ENCODE data around the gene JSRP1. TPM values are rescaled to one million over a fixed set of nuclear protein-coding genes. Genes with fewer than 3 reads are reported as not detected.

JSRP1 gene
- polyA plus RNA-seq, 1 of the 3 experiments (the other 2 are of a cell fraction) = 0.76 TPM

DNA sequence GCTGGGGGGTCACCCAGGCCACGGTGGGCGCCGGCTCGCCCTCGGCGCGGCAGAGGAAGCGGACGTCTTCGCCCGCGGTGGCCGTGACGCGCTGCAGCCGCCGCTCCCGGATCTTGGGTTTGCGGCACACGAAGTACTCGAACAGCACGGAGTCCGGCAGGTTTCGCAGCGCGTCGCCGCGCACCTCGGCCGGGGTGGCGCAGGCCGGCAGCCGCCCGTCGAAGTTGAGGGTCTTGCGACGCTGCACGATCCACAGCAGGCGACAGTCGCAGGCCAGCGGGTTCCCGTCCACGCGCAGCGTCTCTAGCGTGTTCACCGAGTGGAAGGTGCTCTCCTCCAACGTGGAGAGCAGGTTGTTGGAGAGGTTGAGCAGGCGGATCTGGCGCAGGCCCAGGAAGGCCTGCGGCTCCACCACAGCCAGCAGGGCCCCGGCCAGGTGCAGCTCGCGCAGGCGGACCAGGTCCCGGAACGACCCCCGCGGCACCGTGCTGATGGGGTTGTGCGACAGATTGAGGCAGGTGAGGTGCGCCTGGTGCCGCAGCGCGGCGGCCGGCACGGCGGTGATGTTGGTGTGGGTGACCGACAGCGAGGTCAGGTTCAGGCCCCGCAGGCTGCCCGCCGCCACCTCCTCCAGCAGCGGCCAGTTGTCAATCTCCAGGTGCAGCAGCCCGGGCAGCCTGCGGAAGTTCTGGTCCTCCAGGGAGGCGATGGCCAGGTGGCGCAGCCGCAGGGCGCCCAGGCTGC is 34.4 kb upstream of the JSRP1 start:
- Histone ChIP-seq H3K36me3 (replicated peaks in 1 of 2; ENCODE audit: control insufficient read depth in 1 of 2, insufficient read depth in 2 of 2, low read length in 1 of 2) (no peaks in the 10 kb centered on the region), H3K9me2 (no peaks in the 10 kb centered on the region), H3K9me3 (no peaks in the 10 kb centered on the region), H3K4me2 (peak overlapping the region; percentile 66; the same call in 1 of the 2 replicates), H3K27ac (ENCODE audit: low read depth in 2 of 2, low read length in 1 of 2) (no peak overlapping the region), H3K79me2 (ENCODE audit: insufficient read depth) (no peaks in the 10 kb centered on the region), H3K27me3 (ENCODE audit: insufficient read depth) (peaks cover 37% of the 10 kb centered on the region), H2AFZ (ENCODE audit: low read depth) (no peak overlapping the region), H4K20me1 (ENCODE audit: insufficient read depth) (peaks cover 16% of the 10 kb centered on the region; the same call in 1 of the 2 replicates), H3K4me1 (ENCODE audit: control insufficient read depth in 1 of 2, insufficient read depth in 2 of 2, low read depth in 1 of 2, low read length in 1 of 2) (peaks cover 4 to 22% of the 10 kb centered on the region in 2 experiments; a peak in 1 of 4 replicates), H3K4me3 (ENCODE audit: low read depth in 2 of 2, low read length in 1 of 2) (no peak overlapping the region), H3K9ac (no peak overlapping the region), H3F3A (replicated peaks; ENCODE audit: insufficient read depth) (peaks cover 24% of the 10 kb centered on the region)
- CTCF ChIA-PET = interaction anchor here (0.6 to 3.3 kb wide), 10 partner anchors 8 to 314 kb away, joined by 3 to 21 read pairs (median 6); partner anchors contain the start of gene LINGO3
- whole genome bisulfite sequencing (ENCODE audit: low lambda C conversion rate) = 13% methylated on average over 10 of the region's 82 CpGs
- TF ChIP-seq MEF2A (IDR thresholded peaks at IDR 0.05; ENCODE audit: borderline replicate concordance, low read depth) (no peak), RXRA (IDR thresholded peaks at IDR 0.05; ENCODE audit: borderline replicate concordance, low read depth) (no peak), SIN3A (IDR thresholded peaks at IDR 0.05; ENCODE audit: borderline replicate concordance, low read depth, low read length) (no peak), RFX5 (IDR thresholded peaks at IDR 0.05; ENCODE audit: low read length) (no peak), FOXM1 (IDR thresholded peaks at IDR 0.05; ENCODE audit: low read depth) (no peak)
- TF ChIP-seq, protein P1, sequence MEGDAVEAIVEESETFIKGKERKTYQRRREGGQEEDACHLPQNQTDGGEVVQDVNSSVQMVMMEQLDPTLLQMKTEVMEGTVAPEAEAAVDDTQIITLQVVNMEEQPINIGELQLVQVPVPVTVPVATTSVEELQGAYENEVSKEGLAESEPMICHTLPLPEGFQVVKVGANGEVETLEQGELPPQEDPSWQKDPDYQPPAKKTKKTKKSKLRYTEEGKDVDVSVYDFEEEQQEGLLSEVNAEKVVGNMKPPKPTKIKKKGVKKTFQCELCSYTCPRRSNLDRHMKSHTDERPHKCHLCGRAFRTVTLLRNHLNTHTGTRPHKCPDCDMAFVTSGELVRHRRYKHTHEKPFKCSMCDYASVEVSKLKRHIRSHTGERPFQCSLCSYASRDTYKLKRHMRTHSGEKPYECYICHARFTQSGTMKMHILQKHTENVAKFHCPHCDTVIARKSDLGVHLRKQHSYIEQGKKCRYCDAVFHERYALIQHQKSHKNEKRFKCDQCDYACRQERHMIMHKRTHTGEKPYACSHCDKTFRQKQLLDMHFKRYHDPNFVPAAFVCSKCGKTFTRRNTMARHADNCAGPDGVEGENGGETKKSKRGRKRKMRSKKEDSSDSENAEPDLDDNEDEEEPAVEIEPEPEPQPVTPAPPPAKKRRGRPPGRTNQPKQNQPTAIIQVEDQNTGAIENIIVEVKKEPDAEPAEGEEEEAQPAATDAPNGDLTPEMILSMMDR (IDR thresholded peaks at IDR 0.05) = no peak
- no peak for DNase-seq
- POLR2A ChIA-PET = interaction anchor here (0.8 to 1.0 kb wide), 3 partner anchors 9 to 21 kb away, joined by 3 to 4 read pairs (median 3); partner anchors contain the start of gene PEAK3

DNA sequence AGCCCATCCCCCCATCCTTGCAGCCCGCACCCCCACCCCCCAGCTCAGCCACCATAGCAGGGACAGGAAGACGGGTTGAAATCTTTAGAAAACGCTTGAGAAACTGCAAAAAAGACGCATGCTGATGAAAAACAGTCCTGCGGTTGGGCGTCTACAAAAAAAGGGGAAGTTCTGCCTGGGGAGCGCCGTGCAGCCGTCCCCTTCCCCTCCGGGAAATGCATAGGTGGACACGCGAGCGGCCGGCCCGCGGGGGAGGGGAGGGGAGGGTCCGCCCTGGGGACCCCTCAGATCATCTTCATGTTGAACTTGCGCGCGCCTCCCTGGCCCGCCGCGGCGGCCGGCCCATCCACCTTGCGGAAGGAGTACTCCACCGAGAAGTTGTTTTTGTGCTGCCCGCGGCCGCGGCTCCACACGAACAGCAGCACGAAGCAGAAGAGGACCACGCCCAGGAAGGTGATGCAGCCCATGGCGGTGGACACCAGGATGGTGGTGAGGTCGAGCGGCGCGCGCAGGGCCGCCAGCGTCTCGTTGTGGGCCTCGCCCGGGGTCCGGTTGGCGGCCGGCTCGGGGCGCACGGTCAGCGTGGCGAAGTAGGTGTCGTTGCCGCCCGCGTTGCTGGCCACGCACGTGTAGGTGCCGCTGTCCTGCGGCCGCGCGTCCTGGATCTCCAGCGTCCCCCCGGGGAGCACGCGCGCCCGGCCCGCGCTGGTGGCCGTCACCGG is 33.7 kb upstream of the JSRP1 start:
- H3K27me3 ChIP-seq (ENCODE audit: insufficient read depth) = peaks cover 37% of the 10 kb centered on the region
- H3K9me2 ChIP-seq = no peaks in the 10 kb centered on the region
- H3K27ac ChIP-seq (ENCODE audit: low read depth in 2 of 2, low read length in 1 of 2) = no peak overlapping the region
- WGBS (ENCODE audit: low lambda C conversion rate) = 3% methylated on average over 26 of the region's 74 CpGs
- H3F3A ChIP-seq (replicated peaks; ENCODE audit: insufficient read depth) = peaks cover 17% of the 10 kb centered on the region
- no peak overlapping the region for H3K4me3 ChIP-seq (ENCODE audit: low read depth in 2 of 2, low read length in 1 of 2)
- H3K36me3 ChIP-seq (replicated peaks in 1 of 2; ENCODE audit: control insufficient read depth in 1 of 2, insufficient read depth in 2 of 2, low read length in 1 of 2) = no peaks in the 10 kb centered on the region
- H3K4me1 ChIP-seq (ENCODE audit: control insufficient read depth in 1 of 2, insufficient read depth in 2 of 2, low read depth in 1 of 2, low read length in 1 of 2) = peaks cover under 1 to 16% of the 10 kb centered on the region in 2 experiments; a peak in 1 of 4 replicates
- no peaks in the 10 kb centered on the region for H3K79me2 ChIP-seq (ENCODE audit: insufficient read depth)
- H4K20me1 ChIP-seq (ENCODE audit: insufficient read depth) = peaks cover 16% of the 10 kb centered on the region; the same call in 1 of the 2 replicates
- ChIA-PET POLR2A (interaction anchor here (1.6 kb wide), 1 partner anchor 19 kb away, joined by 3 read pairs; no protein-coding TSS in a partner anchor), CTCF (interaction anchor here (1.3 to 3.3 kb wide), 6 partner anchors 12 to 37 kb away, joined by 3 to 33 read pairs (median 14); no protein-coding TSS in a partner anchor)
- TF ChIP-seq, protein P2, sequence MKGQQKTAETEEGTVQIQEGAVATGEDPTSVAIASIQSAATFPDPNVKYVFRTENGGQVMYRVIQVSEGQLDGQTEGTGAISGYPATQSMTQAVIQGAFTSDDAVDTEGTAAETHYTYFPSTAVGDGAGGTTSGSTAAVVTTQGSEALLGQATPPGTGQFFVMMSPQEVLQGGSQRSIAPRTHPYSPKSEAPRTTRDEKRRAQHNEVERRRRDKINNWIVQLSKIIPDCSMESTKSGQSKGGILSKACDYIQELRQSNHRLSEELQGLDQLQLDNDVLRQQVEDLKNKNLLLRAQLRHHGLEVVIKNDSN (IDR thresholded peaks at IDR 0.05; ENCODE audit: borderline replicate concordance, low read depth) = no peak
- no peak for TF ChIP-seq EP300 (IDR thresholded peaks at IDR 0.05; ENCODE audit: borderline replicate concordance in 1 of 2, low read depth in 1 of 2, low read length in 1 of 2)
- no peak for TF ChIP-seq RXRA (IDR thresholded peaks at IDR 0.05; ENCODE audit: borderline replicate concordance, low read depth)
- TF ChIP-seq, protein P1 (IDR thresholded peaks at IDR 0.05) = no peak
- TF ChIP-seq, protein P3, sequence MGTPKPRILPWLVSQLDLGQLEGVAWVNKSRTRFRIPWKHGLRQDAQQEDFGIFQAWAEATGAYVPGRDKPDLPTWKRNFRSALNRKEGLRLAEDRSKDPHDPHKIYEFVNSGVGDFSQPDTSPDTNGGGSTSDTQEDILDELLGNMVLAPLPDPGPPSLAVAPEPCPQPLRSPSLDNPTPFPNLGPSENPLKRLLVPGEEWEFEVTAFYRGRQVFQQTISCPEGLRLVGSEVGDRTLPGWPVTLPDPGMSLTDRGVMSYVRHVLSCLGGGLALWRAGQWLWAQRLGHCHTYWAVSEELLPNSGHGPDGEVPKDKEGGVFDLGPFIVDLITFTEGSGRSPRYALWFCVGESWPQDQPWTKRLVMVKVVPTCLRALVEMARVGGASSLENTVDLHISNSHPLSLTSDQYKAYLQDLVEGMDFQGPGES (IDR thresholded peaks at IDR 0.05; ENCODE audit: low read depth, low read length) = no peak
- TF ChIP-seq, protein P4, sequence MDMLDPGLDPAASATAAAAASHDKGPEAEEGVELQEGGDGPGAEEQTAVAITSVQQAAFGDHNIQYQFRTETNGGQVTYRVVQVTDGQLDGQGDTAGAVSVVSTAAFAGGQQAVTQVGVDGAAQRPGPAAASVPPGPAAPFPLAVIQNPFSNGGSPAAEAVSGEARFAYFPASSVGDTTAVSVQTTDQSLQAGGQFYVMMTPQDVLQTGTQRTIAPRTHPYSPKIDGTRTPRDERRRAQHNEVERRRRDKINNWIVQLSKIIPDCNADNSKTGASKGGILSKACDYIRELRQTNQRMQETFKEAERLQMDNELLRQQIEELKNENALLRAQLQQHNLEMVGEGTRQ (IDR thresholded peaks at IDR 0.05; ENCODE audit: borderline replicate concordance, low read depth, low read length) = no peak
- no peak for DNase-seq
- no peak overlapping the region for H3K9ac ChIP-seq
- H3K9me3 ChIP-seq = no peaks in the 10 kb centered on the region
- H3K4me2 ChIP-seq = peak overlapping the region; percentile 66; the same call in 1 of the 2 replicates
- H2AFZ ChIP-seq (ENCODE audit: low read depth) = no peak overlapping the region
